Psoas muscle (tissue), 8 donors: ENCODE data around the gene SLC24A3. TPM values are rescaled to one million over a fixed set of nuclear protein-coding genes. Genes with fewer than 3 reads are reported as not detected.

ENCODE experiments used
- ATAC-seq, 4 donors: fragments of 200-7000 bp; cut with Tn5 transposase; one replicate each; pipeline ENCODE4 v1.9.1; 2020; ENCODE audit warnings: moderate library complexity in 3 of 4, mild to moderate bottlenecking in 2 of 4
- DNase-seq, 2 donors: peaks; one replicate each; pipeline ENCODE4 v3.0.0-alpha.2; 2020
- H3K27ac ChIP-seq: fragments of 200-600 bp; one replicate; pipeline ENCODE4 v1.8.0; 2022
- H3K27me3 ChIP-seq, 3 donors: fragments of 200-600 bp in 1 of 3; one replicate each; pipeline versions ENCODE4 v1.6.1 to v1.8.0; 2013 to 2022; ENCODE audit warnings: low read length in 2 of 3, mild to moderate bottlenecking in 2 of 3, moderate library complexity in 1 of 3; ENCODE audit not compliant: insufficient read depth in 3 of 3
- H3K36me3 ChIP-seq, 2 donors: fragments of 200-600 bp in 1 of 2; one replicate each; pipeline versions ENCODE4 v1.6.1 to v1.8.0; 2013 to 2022; ENCODE audit warnings: low read depth in 1 of 2, mild to moderate bottlenecking in 1 of 2, moderate library complexity in 1 of 2; ENCODE audit not compliant: insufficient read depth in 1 of 2
- H3K4me1 ChIP-seq: fragments of 200-600 bp; one replicate; pipeline ENCODE4 v1.8.0; 2022
- H3K4me3 ChIP-seq: fragments of 200-600 bp; one replicate; pipeline ENCODE4 v1.8.0; 2022; ENCODE audit warnings: mild to moderate bottlenecking
- H3K9me3 ChIP-seq: fragments of 200-600 bp; one replicate; pipeline ENCODE4 v1.8.0; 2022
- whole genome bisulfite sequencing, 3 donors: extraction: QIAGEN DNeasy Blood & Tissue Kit; methylation state at CpG; one replicate each; pipeline versions ENCODE4 v1.1.6 to v1.1.7; 2013; 5-methylcytosine and 5-hydroxymethylcytosine counted together
- intact Hi-C, 2 donors: fragments of 100-400 bp; cut with DNase I; formaldehyde crosslinking; loops; one replicate each; pipeline versions ENCODE4 v1.11.0 to v1.14.2; 2022
- polyA plus RNA-seq, 3 donors: library from polyadenylated mRNA; stranded (reverse); fragments of 200-250 nt; gene quantifications; one replicate each; pipeline ENCODE4 v1.2.3, GENCODE V29; 2013
- total RNA-seq, 4 donors: library from RNA; stranded (reverse); fragmentation: NEBNext Ultra II Directional in 2 of 4; extraction: Animal tissue kit (Norgen Biotek cat#: 25700) in 2 of 4; gene quantifications; one replicate each; pipeline versions ENCODE4 v1.2.1 to v1.2.4, GENCODE V29; 2021 to 2023
- TF ChIP-seq, protein P1 (sequence below): fragments of 200-600 bp; IDR thresholded peaks from one replicate; pipeline ENCODE4 v1.8.0; 2022; ENCODE audit warnings: antibody characterized with exemption
- donor health status: healthy with polysubstance abuse.
- donor health status: DM: no; HTN: no; CAD: no; lungs with moderate emphysema.
- donor health status: Bipolar disorder and iron deficiency.
- donor health status: healthy.
- donor health status: DM: yes; HTN: yes; CAD: no.
- donor health status: DM: no; HTN: no; CAD: no.
- donor health status: DM: no; HTN: no; CAD: no.
- donor health status: DM: yes; HTN: yes; CAD: no.

SLC24A3 gene
- total and polyA plus RNA-seq, 7 donors, result 3.0 to 24.4 (median 8.2) TPM

DNA sequence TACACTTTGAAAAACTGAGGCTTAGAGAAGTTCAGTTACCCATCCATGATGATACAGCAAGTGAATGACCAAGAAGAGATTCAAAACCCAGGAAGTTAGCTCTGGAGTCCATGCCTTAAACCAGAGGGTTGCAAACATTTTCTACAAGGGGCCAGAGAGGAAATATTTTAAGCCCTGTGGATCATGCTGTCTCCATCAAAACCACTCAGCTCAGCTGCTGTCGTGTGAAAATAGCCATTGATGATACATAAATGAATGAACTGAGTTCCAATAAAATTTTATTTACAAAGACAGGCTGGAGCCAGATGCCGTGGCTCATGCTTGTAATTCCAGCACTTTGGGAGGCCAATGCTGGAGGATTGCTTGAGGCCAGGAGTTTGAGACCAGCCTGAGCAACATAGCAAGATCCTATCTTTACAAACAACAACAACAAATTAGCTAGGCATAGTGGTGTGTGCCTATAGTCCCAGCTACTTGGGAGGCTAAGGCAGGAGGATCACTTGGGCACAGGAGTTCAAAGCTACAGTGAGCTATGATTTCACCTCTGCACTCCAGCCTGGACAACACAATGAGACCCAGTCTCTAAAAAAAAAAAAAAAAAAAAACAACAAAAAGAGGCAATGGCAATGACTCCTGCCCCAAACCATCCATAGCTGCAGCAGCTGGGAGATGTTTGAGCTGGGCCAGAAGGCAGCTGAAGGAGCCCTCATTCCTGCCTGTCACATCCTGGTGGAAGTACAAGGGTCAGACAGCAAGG lies 501.6 kb downstream of the SLC24A3 start:
- no peak for ATAC-seq

DNA sequence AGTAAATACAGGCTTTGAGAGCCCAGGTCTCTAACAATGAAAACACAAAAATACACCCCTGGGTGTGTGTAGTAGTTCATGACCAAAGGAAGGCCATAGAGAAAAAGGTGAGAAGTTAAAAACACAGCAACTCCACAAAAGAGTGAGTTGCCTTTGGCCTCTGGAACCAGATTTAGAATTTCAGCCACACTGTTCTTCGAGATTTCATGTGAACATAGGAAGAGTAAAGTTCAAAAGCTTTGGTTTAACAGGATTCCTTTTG lies 502.1 kb downstream of the SLC24A3 start:
- H3K4me1 ChIP-seq, result no peaks in the 10 kb centered on the region
- H3K9me3 ChIP-seq, result no peaks in the 10 kb centered on the region
- H3K27ac ChIP-seq, result no peak overlapping the region
- DNase-seq (no peak), ATAC-seq (no peak)
- intact Hi-C loops, result no loop called here
- TF ChIP-seq, protein P1, sequence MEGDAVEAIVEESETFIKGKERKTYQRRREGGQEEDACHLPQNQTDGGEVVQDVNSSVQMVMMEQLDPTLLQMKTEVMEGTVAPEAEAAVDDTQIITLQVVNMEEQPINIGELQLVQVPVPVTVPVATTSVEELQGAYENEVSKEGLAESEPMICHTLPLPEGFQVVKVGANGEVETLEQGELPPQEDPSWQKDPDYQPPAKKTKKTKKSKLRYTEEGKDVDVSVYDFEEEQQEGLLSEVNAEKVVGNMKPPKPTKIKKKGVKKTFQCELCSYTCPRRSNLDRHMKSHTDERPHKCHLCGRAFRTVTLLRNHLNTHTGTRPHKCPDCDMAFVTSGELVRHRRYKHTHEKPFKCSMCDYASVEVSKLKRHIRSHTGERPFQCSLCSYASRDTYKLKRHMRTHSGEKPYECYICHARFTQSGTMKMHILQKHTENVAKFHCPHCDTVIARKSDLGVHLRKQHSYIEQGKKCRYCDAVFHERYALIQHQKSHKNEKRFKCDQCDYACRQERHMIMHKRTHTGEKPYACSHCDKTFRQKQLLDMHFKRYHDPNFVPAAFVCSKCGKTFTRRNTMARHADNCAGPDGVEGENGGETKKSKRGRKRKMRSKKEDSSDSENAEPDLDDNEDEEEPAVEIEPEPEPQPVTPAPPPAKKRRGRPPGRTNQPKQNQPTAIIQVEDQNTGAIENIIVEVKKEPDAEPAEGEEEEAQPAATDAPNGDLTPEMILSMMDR, result no peak
- H3K4me3 ChIP-seq, result no peak overlapping the region
- no peaks in the 10 kb centered on the region for H3K36me3 ChIP-seq
- H3K27me3 ChIP-seq, result no peaks in the 10 kb centered on the region
- 84 to 87% (median 87%) methylated on average over 1 of the region's 1 CpG for WGBS, 3 donors

More for the DNA sequence above, 501.6 kb downstream of the SLC24A3 start:
- no peaks in the 10 kb centered on the region for H3K27me3 ChIP-seq
- H3K27ac ChIP-seq, result no peak overlapping the region
- no peaks in the 10 kb centered on the region for H3K4me1 ChIP-seq
- no peak overlapping the region for H3K4me3 ChIP-seq
- TF ChIP-seq, protein P1, result no peak
- DNase-seq, result no peak
- H3K36me3 ChIP-seq, result no peaks in the 10 kb centered on the region
- intact Hi-C loops, result no loop called here
- 75 to 87% (median 78%) methylated on average over 2 of the region's 2 CpGs for WGBS, 3 donors
- H3K9me3 ChIP-seq, result no peaks in the 10 kb centered on the region

DNA sequence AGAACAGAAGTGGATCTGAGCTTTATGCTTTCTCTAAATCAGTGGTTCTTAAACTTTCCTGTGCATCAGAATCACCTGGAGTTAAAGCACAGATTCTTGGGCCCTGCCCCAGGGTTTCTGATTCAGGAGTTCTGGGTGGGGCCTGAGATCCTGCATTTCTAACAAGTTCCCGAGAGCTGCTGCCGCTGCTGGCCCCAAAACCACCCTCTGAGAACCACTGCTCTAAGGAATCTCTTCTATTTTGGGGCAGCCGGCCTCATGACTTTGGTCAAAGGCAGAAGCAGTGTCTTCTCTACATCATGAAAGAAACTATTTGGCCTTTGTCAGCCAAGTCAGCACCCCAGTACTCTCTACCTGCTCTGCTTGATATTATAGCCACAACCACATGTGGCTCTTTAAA lies 503.5 kb downstream of the SLC24A3 start:
- Histone ChIP-seq H3K27ac (no peak overlapping the region), H3K4me1 (no peaks in the 10 kb centered on the region), H3K36me3 (no peaks in the 10 kb centered on the region), H3K27me3 (no peaks in the 10 kb centered on the region), H3K4me3 (no peak overlapping the region), H3K9me3 (no peaks in the 10 kb centered on the region)
- ATAC-seq (no peak), DNase-seq (no peak)
- WGBS, 3 donors, result 95 to 98% (median 98%) methylated on average over 3 of the region's 3 CpGs
- TF ChIP-seq, protein P1, result no peak
- intact Hi-C loops, result no loop called here

DNA sequence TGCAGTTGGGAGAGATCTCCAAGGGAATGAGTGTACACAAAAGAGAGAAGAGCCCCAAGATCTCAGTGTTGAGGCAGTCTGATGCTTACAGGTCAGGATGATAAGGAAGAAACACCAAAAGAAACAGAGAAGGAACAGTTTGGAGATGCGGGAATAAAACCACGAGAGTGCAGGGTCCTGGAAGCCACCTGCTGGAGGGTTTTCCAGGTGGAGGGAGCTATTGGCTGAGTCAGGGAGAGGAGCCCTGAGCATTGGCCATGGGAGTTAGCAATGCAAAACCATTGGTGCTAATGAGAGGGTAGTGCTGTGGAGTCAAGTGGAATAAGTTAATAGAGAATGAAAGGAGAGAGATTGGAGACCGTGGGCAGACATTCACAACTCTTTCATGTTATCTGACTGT lies 506.4 kb downstream of the SLC24A3 start:
- Histone ChIP-seq H3K4me3 (no peak overlapping the region), H3K27me3 (no peaks in the 10 kb centered on the region), H3K27ac (no peak overlapping the region), H3K4me1 (no peaks in the 10 kb centered on the region), H3K9me3 (no peaks in the 10 kb centered on the region), H3K36me3 (no peaks in the 10 kb centered on the region)
- WGBS, 3 donors, result 84 to 91% (median 90%) methylated on average over 3 of the region's 3 CpGs
- TF ChIP-seq, protein P1, result no peak
- ATAC-seq (no peak), DNase-seq (no peak)
- intact Hi-C loops, result no loop called here

DNA sequence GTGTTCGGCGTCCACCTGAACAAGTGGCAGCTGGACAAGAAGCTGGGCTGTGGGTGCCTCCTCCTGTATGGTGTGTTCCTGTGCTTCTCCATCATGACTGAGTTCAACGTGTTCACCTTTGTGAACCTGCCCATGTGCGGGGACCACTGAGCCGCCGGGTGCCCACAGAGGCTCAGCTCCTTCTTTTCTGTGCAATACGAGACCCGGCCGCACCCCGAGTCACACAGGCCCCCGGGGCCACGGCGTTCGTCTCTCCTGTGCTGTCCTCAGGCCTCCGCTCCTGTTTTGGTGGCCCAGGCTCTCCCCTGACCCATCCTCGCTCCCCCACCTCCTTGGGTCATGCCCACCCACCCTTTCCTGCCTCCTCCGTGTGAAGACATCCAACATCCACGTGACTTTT lies 508.5 kb downstream of the SLC24A3 start:
- TF ChIP-seq, protein P1, result no peak
- DNase-seq, result no peak
- no peaks in the 10 kb centered on the region for H3K9me3 ChIP-seq
- no peak overlapping the region for H3K27ac ChIP-seq
- no peak for ATAC-seq
- H3K27me3 ChIP-seq, result no peaks in the 10 kb centered on the region
- intact Hi-C loops, result no loop called here
- no peaks in the 10 kb centered on the region for H3K4me1 ChIP-seq
- no peak overlapping the region for H3K4me3 ChIP-seq
- 85 to 95% (median 92%) methylated on average over 15 to 18 of the region's 18 CpGs for WGBS, 3 donors
- no peaks in the 10 kb centered on the region for H3K36me3 ChIP-seq
